HG02970 (cell line): Measurements from ENCODE around the gene CTRB2.

Source experiments
- ATAC-seq: cut with Tn5 transposase; IDR thresholded peaks from one replicate; pipeline ENCODE4 v1.9.1; 2021; ENCODE audit warnings: mild to moderate bottlenecking, moderate library complexity, moderate number of reproducible peaks; ENCODE audit not compliant: unreplicated experiment, low FRiP score

Gene CTRB2

GRCh38 chr16:75206749-75207451, at the start of gene CTRB2:
TSS of gene CTRB2 (minus strand) at chr16:75207161. CDS start at chr16:75207141, 20 bp downstream.
- ATAC-seq, result no peak

GRCh38 chr16:75256059-75256571, 49.2 kb upstream of the CTRB2 start:
- ATAC-seq, result no peak

- ATAC-seq, result no peak
Measured at GRCh38 chr16:75254359-75254837, 47.4 kb upstream of the CTRB2 start.

- ATAC-seq, result no peak
Measured at GRCh38 chr16:75252946-75253911, 46.3 kb upstream of the CTRB2 start.

- ATAC-seq, result no peak
Measured at GRCh38 chr16:75252049-75252864, 45.3 kb upstream of the CTRB2 start.

- no peak for ATAC-seq
Measured at GRCh38 chr16:75251280-75252048, 44.5 kb upstream of the CTRB2 start, which contains the start of gene BCAR1. TSS of gene BCAR1 (minus strand) at chr16:75251624. CDS start at chr16:75251482, 142 bp downstream.

- no peak for ATAC-seq
Measured at GRCh38 chr16:75250809-75251279, 43.9 kb upstream of the CTRB2 start.

- ATAC-seq, result no peak
Measured at GRCh38 chr16:75250089-75250808, 43.3 kb upstream of the CTRB2 start.

- no peak for ATAC-seq
Measured at GRCh38 chr16:75249441-75249840, 42.5 kb upstream of the CTRB2 start.

GRCh38 chr16:75248536-75249380, 41.8 kb upstream of the CTRB2 start:
- no peak for ATAC-seq

- ATAC-seq, result no peak
Measured at GRCh38 chr16:75248142-75248535, 41.2 kb upstream of the CTRB2 start.

- no peak for ATAC-seq
Measured at GRCh38 chr16:75247249-75247648, 40.3 kb upstream of the CTRB2 start.

- ATAC-seq, result no peak
Measured at GRCh38 chr16:75246504-75247205, 39.7 kb upstream of the CTRB2 start.

- ATAC-seq, result no peak
Measured at GRCh38 chr16:75244844-75245758, 38.1 kb upstream of the CTRB2 start.

GRCh38 chr16:75244225-75244809, 37.4 kb upstream of the CTRB2 start:
- no peak for ATAC-seq
